K562 (cell line): ENCODE results near the gene ANXA10. TPM values are rescaled to one million over a fixed set of nuclear protein-coding genes. Genes with fewer than 3 reads are reported as not detected.

ENCODE experiments used
- ATAC-seq: fragments of 200-7000 bp; cut with Tn5 transposase; 3 replicates; pipeline ENCODE4 v1.9.1; 2020; ENCODE audit warnings: moderate library complexity
- BruUV-seq: library from RNA; stranded (reverse); fragments of 400-500 nt; replicated peaks from 2 replicates; lab custom pipeline; 2021; lab: Mats Ljungman, UMichigan
- CTCF ChIA-PET: fragments of 300-600 bp; formaldehyde crosslinking; extraction: SDS; loops from one replicate; lab custom pipeline; 2021; ENCODE audit warnings: low intra/inter-chr PET ratio; lab: Yijun Ruan, JAX
- POLR2A ChIA-PET: fragments of 300-600, 350-650 bp; sonication (Branson Sonifier 250); formaldehyde crosslinking; extraction: SDS; loops from one replicate; lab custom pipeline; 2021; ENCODE audit warnings: antibody characterized with exemption, inconsistent platforms; lab: Yijun Ruan, JAX
- DNase-seq, 4 experiments: peaks; one replicate each; pipeline versions ENCODE4 v3.0.0 to v3.0.0-alpha.2; 2011 to 2018; ENCODE audit warnings: low spot score in 3 of 4, mixed read lengths in 3 of 4; ENCODE audit errors: extremely low read depth in 1 of 4
- FAIRE-seq: peaks from 2 replicates; lab custom pipeline; 2011; peaks lifted over from hg19 to GRCh38; lab: Jason Lieb, UNC
- H2AFZ ChIP-seq: 2 replicates; pipeline ENCODE4 v1.6.0; 2011; ENCODE audit warnings: low read depth, low read length, control low read depth, inconsistent platforms
- H3K27ac ChIP-seq: fragments of 200-600 bp; 3 replicates; pipeline ENCODE4 v1.8.0; 2011; ENCODE audit warnings: low read depth, mild to moderate bottlenecking, control low read depth, inconsistent platforms, low read length, moderate library complexity, mixed read lengths; ENCODE audit errors: extremely low read depth
- H3K27me3 ChIP-seq, 2 experiments: fragments of 300-600 bp in 1 of 2; 2 replicates in 1 of 2; 3 replicates in 1 of 2; pipeline versions ENCODE4 v1.6.0 to v1.8.0; 2011; ENCODE audit warnings: inconsistent platforms in 2 of 2, low read length in 2 of 2, mild to moderate bottlenecking in 1 of 2, mixed read lengths in 1 of 2, moderate library complexity in 1 of 2; ENCODE audit not compliant: control insufficient read depth in 2 of 2, insufficient read depth in 2 of 2
- H3K36me3 ChIP-seq: fragments of 300-600 bp; 3 replicates; pipeline ENCODE4 v1.8.0; 2011; ENCODE audit warnings: mild to moderate bottlenecking, low read length, inconsistent platforms; ENCODE audit not compliant: control insufficient read depth, insufficient read depth
- H3K4me1 ChIP-seq, 2 experiments: fragments of 200-600 bp in 1 of 2; replicated peaks in 1 of 2; 2 replicates in 1 of 2; 3 replicates in 1 of 2; pipeline versions ENCODE4 v1.5.1 to v1.8.0; 2011; ENCODE audit warnings: inconsistent platforms in 2 of 2, low read length in 2 of 2, mild to moderate bottlenecking in 1 of 2, mixed read lengths in 1 of 2, moderate library complexity in 1 of 2; ENCODE audit not compliant: control insufficient read depth in 2 of 2, insufficient read depth in 2 of 2
- H3K4me2 ChIP-seq: 2 replicates; pipeline ENCODE4 v1.6.1; 2011; ENCODE audit warnings: low read length, control low read depth, inconsistent platforms, mixed read lengths; ENCODE audit not compliant: insufficient read depth
- H3K4me3 ChIP-seq: fragments of 200-600 bp; sonication (generic), shearing (Covaris generic); 2 replicates; pipeline ENCODE4 v1.5.1; 2016; ENCODE audit warnings: control low read depth, inconsistent platforms
- H3K79me2 ChIP-seq: fragments of 200-600 bp; 3 replicates; pipeline ENCODE4 v1.8.0; 2011; ENCODE audit warnings: low read length, inconsistent platforms; ENCODE audit not compliant: control insufficient read depth, insufficient read depth
- H3K9ac ChIP-seq, 2 experiments: 2 replicates each; pipeline versions ENCODE4 v1.6.0 to v1.6.1; 2011; ENCODE audit warnings: low read depth in 2 of 2, low read length in 2 of 2, control low read depth in 1 of 2, inconsistent platforms in 1 of 2, mild to moderate bottlenecking in 1 of 2, mixed read lengths in 1 of 2; ENCODE audit not compliant: insufficient read depth in 1 of 2
- H3K9me1 ChIP-seq: one replicate; pipeline ENCODE4 v1.6.0; 2011; ENCODE audit warnings: inconsistent platforms, mild to moderate bottlenecking, low read length, moderate library complexity; ENCODE audit not compliant: control insufficient read depth, insufficient read depth
- H3K9me3 ChIP-seq: replicated peaks from 2 replicates; pipeline ENCODE4 v1.5.1; 2011; ENCODE audit warnings: low read depth, low read length, inconsistent platforms; ENCODE audit not compliant: control insufficient read depth, insufficient read depth
- H4K20me1 ChIP-seq: replicated peaks from 2 replicates; pipeline ENCODE4 v1.6.1; 2011; ENCODE audit warnings: low read length, inconsistent platforms, mixed read lengths; ENCODE audit not compliant: control insufficient read depth, insufficient read depth
- LCOR ChIP-seq: sonication (generic); formaldehyde crosslinking; IDR thresholded peaks from 2 replicates; pipeline ENCODE4 v1.8.0; 2022; ENCODE audit warnings: mild to moderate bottlenecking, missing genetic modification reagents
- MLX ChIP-seq, 2 experiments: fragments of 450-650 bp in 1 of 2; sonication (generic) in 1 of 2; formaldehyde crosslinking; conservative IDR thresholded peaks; 2 replicates each; pipeline versions ENCODE4 v1.4.0 to v1.8.1; 2020 to 2022; ENCODE audit warnings: mild to moderate bottlenecking in 1 of 2, missing genetic modification reagents in 1 of 2
- PTBP1 ChIP-seq: fragments of 200-400 bp; formaldehyde crosslinking; IDR thresholded peaks from 2 replicates; pipeline ENCODE4 v1.6.1; 2017; ENCODE audit warnings: low read depth, low read length
- SAFB2 ChIP-seq: fragments of 200-400 bp; formaldehyde crosslinking; IDR thresholded peaks from 2 replicates; pipeline ENCODE4 v1.6.1; 2018; ENCODE audit warnings: borderline replicate concordance, low read length, low read depth, moderate library complexity; ENCODE audit not compliant: severe bottlenecking
- ZNF282 ChIP-seq: sonication (generic); formaldehyde crosslinking; IDR thresholded peaks from 2 replicates; pipeline ENCODE4 v1.8.1; 2023; ENCODE audit warnings: missing genetic modification reagents
- ZNF589 ChIP-seq: fragments of 200-800 bp; sonication (Bioruptor generic); IDR thresholded peaks from 2 replicates; pipeline ENCODE4 v1.6.1; 2016; ENCODE audit warnings: low read depth, missing genetic modification characterization, missing compliant biosample characterization
- WGBS: fragments of 100-300 bp; shearing (Covaris generic); methylation state at CpG from one replicate; pipeline ENCODE4 v1.1.6; 2016; ENCODE audit warnings: low coverage, mixed read lengths; ENCODE audit not compliant: insufficient coverage; ENCODE audit errors: missing lambda C conversion rate; 5-methylcytosine and 5-hydroxymethylcytosine counted together
- in situ Hi-C: fragments of 300-500 bp; cut with MboI; formaldehyde crosslinking; loops from 4 replicates; pipeline ENCODE4 v1.15.0; 2018; ENCODE audit warnings: inconsistent platforms, mixed read lengths
- intact Hi-C: fragments of 100-400 bp; cut with micrococcal nuclease; formaldehyde crosslinking; loops from 2 replicates; pipeline ENCODE4 v1.14.2; 2022
- polyA plus RNA-seq, 8 experiments: library from polyadenylated mRNA; depleted of rRNA in 4 of 8; stranded (reverse) in 5 of 8; unstranded in 3 of 8; fragments of >200 nt; fragmentation: Nextera tagmentation in 2 of 8; fragmentation: Illumina TruSeq in 1 of 8; extraction: Ambion mirVana in 2 of 8; extraction: Trizol in 1 of 8; gene quantifications; 2 replicates each; pipeline versions ENCODE4 v1.2.1 to v1.2.3, GENCODE V29; 2011 to 2014; ENCODE audit warnings: inconsistent platforms in 1 of 8, missing spikeins in 1 of 8
- total RNA-seq, 7 experiments: library from RNA; depleted of rRNA in 6 of 7; stranded (reverse); fragments of >200 nt in 6 of 7; fragmentation: Illumina TruSeq in 2 of 7; extraction: Trizol in 2 of 7; gene quantifications; 2 replicates each; pipeline versions ENCODE4 v1.2.1 to v1.2.3, GENCODE V29; 2011 to 2021; ENCODE audit warnings: low replicate concordance in 1 of 7
- TF ChIP-seq, protein P1 (sequence below): sonication (generic); formaldehyde crosslinking; IDR thresholded peaks from 2 replicates; pipeline ENCODE4 v1.8.1; 2022; ENCODE audit warnings: missing genetic modification reagents
- TF ChIP-seq, protein P2 (sequence below): fragments of 450-650 bp; formaldehyde crosslinking; IDR thresholded peaks from 2 replicates; pipeline ENCODE4 v1.4.0; 2022; ENCODE audit warnings: missing genetic modification characterization
- TF ChIP-seq, protein P3 (sequence below): fragments of 450-650 bp; conservative IDR thresholded peaks from 2 replicates; pipeline ENCODE4 v1.6.1; 2016; ENCODE audit warnings: missing genetic modification characterization, low read depth, mild to moderate bottlenecking, missing compliant biosample characterization, moderate library complexity

The ANXA10 gene
- total and polyA plus RNA-seq, 9 of the 15 experiments (the other 6 are each of a cell fraction or from before 2014, with no cell fraction given): not detected

DNA sequence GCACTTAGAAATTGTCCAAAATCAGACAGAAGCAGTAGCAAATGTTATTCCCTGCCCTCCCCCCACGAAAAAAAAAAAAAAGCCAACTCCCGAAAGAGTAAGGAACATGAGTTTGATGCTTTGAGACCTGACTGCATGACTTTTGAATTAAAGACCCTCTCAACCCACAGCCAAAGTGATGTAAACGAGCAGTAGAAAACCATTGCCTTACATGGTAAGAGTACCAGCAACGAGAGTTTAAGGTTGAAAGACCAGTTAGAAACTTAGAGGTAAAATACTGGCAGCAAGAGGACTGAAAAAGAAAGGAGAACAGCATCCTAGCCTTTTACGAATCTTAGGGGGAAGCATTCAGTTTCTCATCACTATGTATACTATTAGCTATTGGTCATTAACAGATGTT, 10.0 kb upstream of the ANXA10 start:
- ATAC-seq: no peak
- POLR2A ChIA-PET: interaction anchor here (0.7 kb wide), 1 partner anchor 139 kb away, joined by 3 read pairs; no protein-coding TSS in a partner anchor
- Histone ChIP-seq H3K36me3 (no peaks in the 10 kb centered on the region), H3K4me2 (no peak overlapping the region), H2AFZ (no peak overlapping the region), H3K9me3 (no peaks in the 10 kb centered on the region), H3K9ac (no peak overlapping the region), H3K79me2 (no peaks in the 10 kb centered on the region), H3K4me1 (no peaks in the 10 kb centered on the region), H3K27me3 (no peaks in the 10 kb centered on the region), H3K9me1 (no peaks in the 10 kb centered on the region), H3K27ac (no peak overlapping the region), H4K20me1 (no peaks in the 10 kb centered on the region), H3K4me3 (no peak overlapping the region)
- BruUV-seq: no TSS peak
- in situ Hi-C loops (no loop called here), intact Hi-C loops (no loop called here)
- DNase-seq: no peak
- 0% methylated on average over 5 of the region's 5 CpGs for WGBS
- no peak for TF ChIP-seq MLX (CRISPR knock-in tag; conservative IDR thresholded peaks at IDR 0.05)
- no peak for TF ChIP-seq SAFB2
- TF ChIP-seq LCOR: no peak
- TF ChIP-seq, protein P1, sequence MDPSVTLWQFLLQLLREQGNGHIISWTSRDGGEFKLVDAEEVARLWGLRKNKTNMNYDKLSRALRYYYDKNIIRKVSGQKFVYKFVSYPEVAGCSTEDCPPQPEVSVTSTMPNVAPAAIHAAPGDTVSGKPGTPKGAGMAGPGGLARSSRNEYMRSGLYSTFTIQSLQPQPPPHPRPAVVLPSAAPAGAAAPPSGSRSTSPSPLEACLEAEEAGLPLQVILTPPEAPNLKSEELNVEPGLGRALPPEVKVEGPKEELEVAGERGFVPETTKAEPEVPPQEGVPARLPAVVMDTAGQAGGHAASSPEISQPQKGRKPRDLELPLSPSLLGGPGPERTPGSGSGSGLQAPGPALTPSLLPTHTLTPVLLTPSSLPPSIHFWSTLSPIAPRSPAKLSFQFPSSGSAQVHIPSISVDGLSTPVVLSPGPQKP: no peak
- TF ChIP-seq, protein P2, sequence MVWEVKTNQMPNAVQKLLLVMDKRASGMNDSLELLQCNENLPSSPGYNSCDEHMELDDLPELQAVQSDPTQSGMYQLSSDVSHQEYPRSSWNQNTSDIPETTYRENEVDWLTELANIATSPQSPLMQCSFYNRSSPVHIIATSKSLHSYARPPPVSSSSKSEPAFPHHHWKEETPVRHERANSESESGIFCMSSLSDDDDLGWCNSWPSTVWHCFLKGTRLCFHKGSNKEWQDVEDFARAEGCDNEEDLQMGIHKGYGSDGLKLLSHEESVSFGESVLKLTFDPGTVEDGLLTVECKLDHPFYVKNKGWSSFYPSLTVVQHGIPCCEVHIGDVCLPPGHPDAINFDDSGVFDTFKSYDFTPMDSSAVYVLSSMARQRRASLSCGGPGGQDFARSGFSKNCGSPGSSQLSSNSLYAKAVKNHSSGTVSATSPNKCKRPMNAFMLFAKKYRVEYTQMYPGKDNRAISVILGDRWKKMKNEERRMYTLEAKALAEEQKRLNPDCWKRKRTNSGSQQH: no peak
- TF ChIP-seq PTBP1: no peak
- no peak for TF ChIP-seq ZNF282 (CRISPR knock-in tag)
- TF ChIP-seq, protein P3, sequence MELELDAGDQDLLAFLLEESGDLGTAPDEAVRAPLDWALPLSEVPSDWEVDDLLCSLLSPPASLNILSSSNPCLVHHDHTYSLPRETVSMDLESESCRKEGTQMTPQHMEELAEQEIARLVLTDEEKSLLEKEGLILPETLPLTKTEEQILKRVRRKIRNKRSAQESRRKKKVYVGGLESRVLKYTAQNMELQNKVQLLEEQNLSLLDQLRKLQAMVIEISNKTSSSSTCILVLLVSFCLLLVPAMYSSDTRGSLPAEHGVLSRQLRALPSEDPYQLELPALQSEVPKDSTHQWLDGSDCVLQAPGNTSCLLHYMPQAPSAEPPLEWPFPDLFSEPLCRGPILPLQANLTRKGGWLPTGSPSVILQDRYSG (tag): no peak
- no peak for TF ChIP-seq ZNF589 (CRISPR knock-in tag)
- CTCF ChIA-PET: no interaction called here
- FAIRE-seq: no peak
